ENCODE results near the gene LRMDA. TPM values are rescaled to one million over a fixed set of nuclear protein-coding genes. Genes with fewer than 3 reads are reported as not detected.

LRMDA gene
- total RNA-seq, 1 experiment from 2014 or later = 4.8 TPM

- no peak overlapping the region for H3K4me3 ChIP-seq (replicated peaks in 1 of 2; ENCODE audit: low read depth in 1 of 2, low read length in 2 of 2)
- BruUV-seq (replicated peaks) = no TSS peak
- ChIA-PET POLR2A (no interaction called here), RAD21 (ENCODE audit: low non-redundant PET in 1 of 2, low total read pairs in 2 of 2, uncharacterized antibody in 2 of 2, unreplicated experiment in 2 of 2) (no interaction called here), CTCF (no interaction called here)
- no peak overlapping the region for H2AFZ ChIP-seq (ENCODE audit: low read depth, low read length, poor library complexity, severe bottlenecking)
- H3K4me1 ChIP-seq (ENCODE audit: control insufficient read depth in 1 of 2, insufficient read depth in 2 of 2, low read length in 2 of 2) = no peaks in the 10 kb centered on the region
- H3K27me3 ChIP-seq (ENCODE audit: insufficient read depth, low read length) = no peaks in the 10 kb centered on the region
- H3K9me2 ChIP-seq (ENCODE audit: insufficient read depth) = no peaks in the 10 kb centered on the region
- H3K27ac ChIP-seq (ENCODE audit: low read depth, low read length) = no peak overlapping the region
- intact Hi-C loops (cut with micrococcal nuclease) = no loop called here
- no peaks in the 10 kb centered on the region for H4K20me1 ChIP-seq (ENCODE audit: insufficient read depth)
- DNase-seq (ENCODE audit: low read depth, low spot score) = no peak
- no peak overlapping the region for H3K4me2 ChIP-seq (ENCODE audit: low read length)
- TF ChIP-seq ZBTB33 (IDR thresholded peaks at IDR 0.05; ENCODE audit: extremely low read depth, insufficient replicate concordance, low read length) = no peak
- TF ChIP-seq ATF3 (IDR thresholded peaks at IDR 0.05) = no peak
- no peak for TF ChIP-seq ZFX (IDR thresholded peaks at IDR 0.05)
- TF ChIP-seq SIN3A (IDR thresholded peaks at IDR 0.05; ENCODE audit: low read depth) = no peak
- TF ChIP-seq CEBPB (IDR thresholded peaks at IDR 0.05; ENCODE audit: low read depth) = no peak
- TF ChIP-seq POLR2A (IDR thresholded peaks at IDR 0.05; ENCODE audit: borderline replicate concordance, extremely low read depth, insufficient read depth, insufficient read length) = no peak
- TF ChIP-seq CBX3 (IDR thresholded peaks at IDR 0.05; ENCODE audit: low read depth) = no peak
- no peak for TF ChIP-seq EGR1 (IDR thresholded peaks at IDR 0.05; ENCODE audit: low read depth)
- TF ChIP-seq REST (IDR thresholded peaks at IDR 0.05; ENCODE audit: low read depth) = no peak
- no peak for TF ChIP-seq MAX (IDR thresholded peaks at IDR 0.05)
- no peak for TF ChIP-seq EZH2phosphoT487 (IDR thresholded peaks at IDR 0.05; ENCODE audit: borderline replicate concordance)
- no peak for TF ChIP-seq ELF1 (IDR thresholded peaks at IDR 0.05; ENCODE audit: borderline replicate concordance, low read depth)
- ATAC-seq = no peak
- H3K9me3 ChIP-seq (ENCODE audit: control insufficient read depth in 1 of 2, insufficient read depth in 1 of 2, low read depth in 1 of 2, low read length in 2 of 2) = no peaks in the 10 kb centered on the region
- H3K36me3 ChIP-seq (ENCODE audit: control insufficient read depth in 1 of 2, insufficient read depth in 2 of 2, low read length in 2 of 2) = no peaks in the 10 kb centered on the region
- no peaks in the 10 kb centered on the region for H3K79me2 ChIP-seq (ENCODE audit: insufficient read depth, low read length)
- H3K9ac ChIP-seq (ENCODE audit: low read length) = no peak overlapping the region
Observed at GRCh38 chr10:76422769-76423168, 991.3 kb downstream of the LRMDA start.

Data from HCT116 (cell line).